Measurements from ENCODE around the gene ATM.
A peak's percentile ranks its signal among the peaks of the same experiment; 100 is the strongest.

The ATM gene

GRCh38 chr11:108222574-108223347 is at the start of gene ATM, which contains the start of gene NPAT:
TSS of gene ATM (plus strand) at chr11:108223067. CDS start at chr11:108227625, 4,558 bp downstream.
TSS of gene NPAT (minus strand) at chr11:108222638. CDS start at chr11:108222536, 102 bp downstream.
- H3K4me3 ChIP-seq (ENCODE audit: low read depth, low read length), result peak within 1 kb of the TSS; percentile 84
- peak; percentile 79 for TF ChIP-seq CTCF (IDR thresholded peaks at IDR 0.05; ENCODE audit: low read depth, low read length)

- TF ChIP-seq CTCF (IDR thresholded peaks at IDR 0.05; ENCODE audit: low read depth, low read length), result no peak
- H3K4me3 ChIP-seq (ENCODE audit: low read depth, low read length), result no peak overlapping the region
These were observed 45.3 kb upstream of the ATM start for GRCh38 chr11:108177570-108177969.

- H3K4me3 ChIP-seq (ENCODE audit: low read depth, low read length), result no peak overlapping the region
- TF ChIP-seq CTCF (IDR thresholded peaks at IDR 0.05; ENCODE audit: low read depth, low read length), result no peak
These were observed 29.1 kb upstream of the ATM start for GRCh38 chr11:108193725-108194124.

- H3K4me3 ChIP-seq (ENCODE audit: low read depth, low read length), result no peak overlapping the region
- TF ChIP-seq CTCF (IDR thresholded peaks at IDR 0.05; ENCODE audit: low read depth, low read length), result no peak
These were observed 26.0 kb upstream of the ATM start for GRCh38 chr11:108196901-108197300.

GRCh38 chr11:108197351-108197750 is 25.5 kb upstream of the ATM start:
- H3K4me3 ChIP-seq (ENCODE audit: low read depth, low read length), result no peak overlapping the region
- no peak for TF ChIP-seq CTCF (IDR thresholded peaks at IDR 0.05; ENCODE audit: low read depth, low read length)

GRCh38 chr11:108198833-108199232 is 24.0 kb upstream of the ATM start:
- no peak overlapping the region for H3K4me3 ChIP-seq (ENCODE audit: low read depth, low read length)
- TF ChIP-seq CTCF (IDR thresholded peaks at IDR 0.05; ENCODE audit: low read depth, low read length), result no peak
